Measurements from ENCODE around the gene CDCA4.

DNA sequence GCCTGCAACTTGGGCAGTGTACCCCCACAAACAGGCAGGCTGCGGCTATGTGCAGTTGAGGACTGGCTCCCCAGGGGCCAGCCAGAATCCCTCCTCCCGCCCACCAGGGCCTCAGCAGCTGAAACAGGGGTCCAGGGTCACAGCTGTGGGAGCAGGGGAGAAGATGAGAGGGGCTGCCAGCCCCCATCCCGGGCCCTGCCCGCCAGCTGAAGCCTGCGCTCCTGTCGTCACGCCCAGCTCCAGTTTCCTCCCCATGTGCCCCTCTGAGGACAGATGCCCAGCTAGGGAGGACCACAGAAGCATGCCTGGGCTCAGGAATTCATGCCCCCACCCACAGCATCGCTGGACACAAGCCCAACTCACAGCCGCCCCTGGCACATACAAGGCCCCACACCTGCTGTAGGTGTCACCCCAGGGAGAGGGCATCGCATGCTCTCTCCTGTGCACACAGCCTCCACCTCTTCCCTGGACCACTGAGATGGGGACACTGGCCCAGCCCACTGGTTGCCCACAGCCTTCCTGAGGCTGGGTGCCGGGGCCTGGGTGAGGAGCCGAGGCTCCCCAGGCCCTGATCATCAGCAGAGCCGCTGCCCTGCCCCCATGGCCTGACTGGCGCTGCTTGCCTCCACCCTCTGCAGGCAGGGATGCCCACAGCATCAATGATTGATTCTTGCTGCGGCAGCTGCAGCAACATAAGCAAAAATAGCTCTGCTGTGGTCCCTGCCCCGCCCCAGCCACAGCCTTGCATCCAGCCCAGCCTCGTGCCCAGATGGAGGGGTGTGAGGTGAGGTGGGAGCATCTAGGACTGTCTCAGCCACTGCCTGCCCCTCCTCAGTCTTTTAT lies 39.0 kb downstream of the CDCA4 start:
- TF ChIP-seq, protein P1, sequence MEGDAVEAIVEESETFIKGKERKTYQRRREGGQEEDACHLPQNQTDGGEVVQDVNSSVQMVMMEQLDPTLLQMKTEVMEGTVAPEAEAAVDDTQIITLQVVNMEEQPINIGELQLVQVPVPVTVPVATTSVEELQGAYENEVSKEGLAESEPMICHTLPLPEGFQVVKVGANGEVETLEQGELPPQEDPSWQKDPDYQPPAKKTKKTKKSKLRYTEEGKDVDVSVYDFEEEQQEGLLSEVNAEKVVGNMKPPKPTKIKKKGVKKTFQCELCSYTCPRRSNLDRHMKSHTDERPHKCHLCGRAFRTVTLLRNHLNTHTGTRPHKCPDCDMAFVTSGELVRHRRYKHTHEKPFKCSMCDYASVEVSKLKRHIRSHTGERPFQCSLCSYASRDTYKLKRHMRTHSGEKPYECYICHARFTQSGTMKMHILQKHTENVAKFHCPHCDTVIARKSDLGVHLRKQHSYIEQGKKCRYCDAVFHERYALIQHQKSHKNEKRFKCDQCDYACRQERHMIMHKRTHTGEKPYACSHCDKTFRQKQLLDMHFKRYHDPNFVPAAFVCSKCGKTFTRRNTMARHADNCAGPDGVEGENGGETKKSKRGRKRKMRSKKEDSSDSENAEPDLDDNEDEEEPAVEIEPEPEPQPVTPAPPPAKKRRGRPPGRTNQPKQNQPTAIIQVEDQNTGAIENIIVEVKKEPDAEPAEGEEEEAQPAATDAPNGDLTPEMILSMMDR (IDR thresholded peaks at IDR 0.05; ENCODE audit: low read length): no peak
- no peak for TF ChIP-seq EZH2 (IDR thresholded peaks at IDR 0.05; ENCODE audit: borderline replicate concordance, low read length)
